Measurements from ENCODE around the gene ARHGAP22. TPM values are rescaled to one million over a fixed set of nuclear protein-coding genes. Genes with fewer than 3 reads are reported as not detected.
"Not testable (repeated sequence)": the region's sequence is repeated elsewhere in the genome, so short reads cannot be mapped to it uniquely, and the experiment has no call there.

Gene ARHGAP22
- total RNA-seq, 1 experiment from 2014 or later: 13.5 TPM

- Histone ChIP-seq H3K9me3 (no peaks in the 10 kb centered on the region), H3K27me3 (replicated peaks; ENCODE audit: control insufficient read depth, insufficient read depth, low read length) (no peaks in the 10 kb centered on the region), H3K36me3 (ENCODE audit: control insufficient read depth, insufficient read depth, low read length) (no peaks in the 10 kb centered on the region; the same call in 1 of the 2 replicates), H3K4me3 (ENCODE audit: low read depth, low read length) (no peak overlapping the region), H3K4me1 (no peaks in the 10 kb centered on the region; the same call in 1 of the 2 replicates)
- CTCF ChIA-PET: no interaction called here
- no TSS peak for BruUV-seq (replicated peaks)
- H3K4me3 Mint-ChIP-seq (ENCODE audit: unreplicated experiment): no peak overlapping the region
- no peak for DNase-seq
- intact Hi-C loops (cut with micrococcal nuclease; ENCODE audit: unreplicated experiment): no loop called here
- POLR2A ChIA-PET: no interaction called here
- no peak overlapping the region for H3K27ac Mint-ChIP-seq (ENCODE audit: unreplicated experiment)
- H3K36me3 Mint-ChIP-seq (ENCODE audit: insufficient read depth, unreplicated experiment): peaks cover 17% of the 10 kb centered on the region
- peaks cover 7% of the 10 kb centered on the region for H3K4me1 Mint-ChIP-seq (ENCODE audit: low read depth, unreplicated experiment)
- no peaks in the 10 kb centered on the region for H3K27me3 Mint-ChIP-seq (ENCODE audit: insufficient read depth, unreplicated experiment)
- no peak for TF ChIP-seq CTCF (IDR thresholded peaks at IDR 0.05; ENCODE audit: insufficient read depth in 1 of 2, low read depth in 1 of 2, low read length in 1 of 2, severe bottlenecking in 1 of 2, unreplicated experiment in 1 of 2)
- no peaks in the 10 kb centered on the region for H3K9me3 Mint-ChIP-seq (ENCODE audit: unreplicated experiment)
Observed at GRCh38 chr10:48429309-48429708, 175.6 kb downstream of the ARHGAP22 start.

DNA sequence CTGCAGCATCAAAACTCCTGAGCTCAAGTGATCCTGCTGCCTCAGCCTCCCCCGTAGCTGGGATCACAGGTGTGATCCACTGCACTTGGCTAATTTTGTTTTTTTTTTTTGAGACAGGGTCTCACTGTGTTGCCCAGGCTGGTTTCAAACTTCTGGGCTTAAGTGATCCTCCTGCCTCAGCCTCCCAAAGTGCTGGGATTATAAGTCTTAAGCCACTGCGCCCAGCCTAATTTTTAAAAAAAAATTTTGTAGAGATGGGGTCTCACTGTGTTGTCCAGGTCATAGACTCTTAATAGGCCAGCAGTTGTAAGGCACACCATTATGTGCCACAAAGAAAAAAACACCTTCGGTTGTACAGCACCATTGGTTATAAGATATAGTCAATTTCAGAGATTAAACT is 176.0 kb downstream of the ARHGAP22 start:
- no TSS peak for BruUV-seq (replicated peaks)
- POLR2A ChIA-PET: no interaction called here
- TF ChIP-seq CTCF (IDR thresholded peaks at IDR 0.05; ENCODE audit: insufficient read depth in 1 of 2, low read depth in 1 of 2, low read length in 1 of 2, severe bottlenecking in 1 of 2, unreplicated experiment in 1 of 2): no peak
- CTCF ChIA-PET: no interaction called here
- Mint-ChIP-seq H3K36me3 (ENCODE audit: insufficient read depth, unreplicated experiment) (peaks cover 15% of the 10 kb centered on the region), H3K9me3 (ENCODE audit: unreplicated experiment) (no peaks in the 10 kb centered on the region), H3K4me1 (ENCODE audit: low read depth, unreplicated experiment) (peaks cover 7% of the 10 kb centered on the region), H3K27ac (ENCODE audit: unreplicated experiment) (no peak overlapping the region), H3K4me3 (ENCODE audit: unreplicated experiment) (no peak overlapping the region), H3K27me3 (ENCODE audit: insufficient read depth, unreplicated experiment) (no peaks in the 10 kb centered on the region)
- no peak for DNase-seq
- Histone ChIP-seq H3K27me3 (replicated peaks; ENCODE audit: control insufficient read depth, insufficient read depth, low read length) (no peaks in the 10 kb centered on the region), H3K4me1 (no peaks in the 10 kb centered on the region; the same call in 1 of the 2 replicates), H3K4me3 (ENCODE audit: low read depth, low read length) (no peak overlapping the region), H3K9me3 (no peaks in the 10 kb centered on the region), H3K36me3 (ENCODE audit: control insufficient read depth, insufficient read depth, low read length) (no peaks in the 10 kb centered on the region; the same call in 1 of the 2 replicates)
- intact Hi-C loops (cut with micrococcal nuclease; ENCODE audit: unreplicated experiment): no loop called here

- H3K9me3 ChIP-seq: no peaks in the 10 kb centered on the region
- Mint-ChIP-seq H3K36me3 (ENCODE audit: insufficient read depth, unreplicated experiment) (peaks cover 6% of the 10 kb centered on the region), H3K4me3 (ENCODE audit: unreplicated experiment) (no peak overlapping the region), H3K27me3 (ENCODE audit: insufficient read depth, unreplicated experiment) (no peaks in the 10 kb centered on the region), H3K4me1 (ENCODE audit: low read depth, unreplicated experiment) (peaks cover 7% of the 10 kb centered on the region), H3K9me3 (ENCODE audit: unreplicated experiment) (no peaks in the 10 kb centered on the region), H3K27ac (ENCODE audit: unreplicated experiment) (no peak overlapping the region)
- no TSS peak for BruUV-seq (replicated peaks)
- no peaks in the 10 kb centered on the region for H3K27me3 ChIP-seq (replicated peaks; ENCODE audit: control insufficient read depth, insufficient read depth, low read length)
- no peak for TF ChIP-seq CTCF (IDR thresholded peaks at IDR 0.05; ENCODE audit: insufficient read depth in 1 of 2, low read depth in 1 of 2, low read length in 1 of 2, severe bottlenecking in 1 of 2, unreplicated experiment in 1 of 2)
- H3K36me3 ChIP-seq (ENCODE audit: control insufficient read depth, insufficient read depth, low read length): no peaks in the 10 kb centered on the region
- H3K4me3 ChIP-seq (ENCODE audit: low read depth, low read length): no peak overlapping the region
- H3K4me1 ChIP-seq: no peaks in the 10 kb centered on the region; the same call in 1 of the 2 replicates
- ChIA-PET CTCF (no interaction called here), POLR2A (no interaction called here)
- intact Hi-C loops (cut with micrococcal nuclease; ENCODE audit: unreplicated experiment): no loop called here
- no peak for DNase-seq
Observed at GRCh38 chr10:48423884-48424283, 181.0 kb downstream of the ARHGAP22 start.

GRCh38 chr10:48421862-48422261 is 183.0 kb downstream of the ARHGAP22 start:
- POLR2A ChIA-PET; BruUV-seq (replicated peaks); H3K27me3 ChIP-seq (replicated peaks; ENCODE audit: control insufficient read depth, insufficient read depth, low read length); H3K27me3 Mint-ChIP-seq (ENCODE audit: insufficient read depth, unreplicated experiment); CTCF ChIA-PET; intact Hi-C loops (cut with micrococcal nuclease; ENCODE audit: unreplicated experiment); H3K9me3 ChIP-seq; H3K36me3 Mint-ChIP-seq (ENCODE audit: insufficient read depth, unreplicated experiment); H3K27ac Mint-ChIP-seq (ENCODE audit: unreplicated experiment); H3K9me3 Mint-ChIP-seq (ENCODE audit: unreplicated experiment); H3K4me3 ChIP-seq (ENCODE audit: low read depth, low read length); H3K36me3 ChIP-seq (ENCODE audit: control insufficient read depth, insufficient read depth, low read length); DNase-seq; H3K4me3 Mint-ChIP-seq (ENCODE audit: unreplicated experiment): not testable (repeated sequence)
- peaks cover 15% of the 10 kb centered on the region for H3K4me1 Mint-ChIP-seq (ENCODE audit: low read depth, unreplicated experiment)
- H3K4me1 ChIP-seq: peaks cover 17% of the 10 kb centered on the region

All from Caco-2 (cell line).